Activated CD8-positive, alpha-beta memory T cell treated with anti-CD3 and anti-CD28 coated beads, Interleukin-2, amount 50 U/mL, for 24 hours (primary cell): ENCODE results near the gene ELAPOR1.

Source experiments
- DNase-seq: peaks from one replicate; pipeline ENCODE4 v3.0.0-alpha.2; 2020; ENCODE audit errors: extremely low read depth

The ELAPOR1 gene

GRCh38 chr1:109113590-109114341 lies at the start of gene ELAPOR1:
Gene ELAPOR1 (plus strand): TSS chr1:109114115. CDS start chr1:109114184, 69 bp downstream.
- peak; percentile 45 for DNase-seq

- no peak for DNase-seq
These were observed 48.8 kb upstream of the ELAPOR1 start for GRCh38 chr1:109065137-109065536.

GRCh38 chr1:109067883-109068282 lies 46.0 kb upstream of the ELAPOR1 start:
- DNase-seq = no peak

- no peak for DNase-seq
These were observed 44.6 kb upstream of the ELAPOR1 start for GRCh38 chr1:109069294-109069693.

GRCh38 chr1:109075531-109076490 lies 38.1 kb upstream of the ELAPOR1 start, which contains the start of gene TAF13:
Gene TAF13 (minus strand): TSS chr1:109076003. CDS start chr1:109075947, 56 bp downstream.
- DNase-seq = peak; percentile 64

GRCh38 chr1:109078317-109078716 lies 35.6 kb upstream of the ELAPOR1 start:
- no peak for DNase-seq

GRCh38 chr1:109079240-109079622 lies 34.7 kb upstream of the ELAPOR1 start:
- no peak for DNase-seq

GRCh38 chr1:109080441-109081082 lies 33.4 kb upstream of the ELAPOR1 start:
- no peak for DNase-seq

GRCh38 chr1:109083501-109083900 lies 30.4 kb upstream of the ELAPOR1 start:
- DNase-seq = no peak

- no peak for DNase-seq
These were observed 30.0 kb upstream of the ELAPOR1 start for GRCh38 chr1:109083923-109084322.

- no peak for DNase-seq
These were observed 29.1 kb upstream of the ELAPOR1 start for GRCh38 chr1:109084563-109085517.

- DNase-seq = no peak
These were observed 24.5 kb upstream of the ELAPOR1 start for GRCh38 chr1:109089242-109090015.

- peak; percentile 78 for DNase-seq
These were observed 23.5 kb upstream of the ELAPOR1 start, which contains the start of gene TMEM167B for GRCh38 chr1:109090196-109091077. Gene TMEM167B (plus strand): TSS chr1:109090764. CDS start chr1:109090873, 109 bp downstream.

GRCh38 chr1:109091078-109091838 lies 22.7 kb upstream of the ELAPOR1 start:
- no peak for DNase-seq

- no peak for DNase-seq
These were observed 22.1 kb upstream of the ELAPOR1 start for GRCh38 chr1:109091839-109092193.

GRCh38 chr1:109094377-109094803 lies 19.5 kb upstream of the ELAPOR1 start:
- DNase-seq = no peak

GRCh38 chr1:109094871-109095270 lies 19.0 kb upstream of the ELAPOR1 start:
- no peak for DNase-seq

GRCh38 chr1:109095631-109096030 lies 18.3 kb upstream of the ELAPOR1 start:
- no peak for DNase-seq
